ENCODE results near the gene RHO.

- TF ChIP-seq CTCF (IDR thresholded peaks at IDR 0.05) (no peak), POLR2A (IDR thresholded peaks at IDR 0.05) (no peak)
Measured at GRCh38 chr3:129481766-129482332, 46.6 kb upstream of the RHO start.
